NCI-H226 (cell line): ENCODE measurements around the gene NFKB1.

Experiments
- DNase-seq: peaks from one replicate; pipeline ENCODE4 v3.0.0-alpha.2; 2015

The NFKB1 gene

GRCh38 chr4:102533348-102533747 lies 32.2 kb downstream of the NFKB1 start:
- no peak for DNase-seq

- DNase-seq = no peak
These were observed 32.7 kb downstream of the NFKB1 start for GRCh38 chr4:102533904-102534303.

DNA sequence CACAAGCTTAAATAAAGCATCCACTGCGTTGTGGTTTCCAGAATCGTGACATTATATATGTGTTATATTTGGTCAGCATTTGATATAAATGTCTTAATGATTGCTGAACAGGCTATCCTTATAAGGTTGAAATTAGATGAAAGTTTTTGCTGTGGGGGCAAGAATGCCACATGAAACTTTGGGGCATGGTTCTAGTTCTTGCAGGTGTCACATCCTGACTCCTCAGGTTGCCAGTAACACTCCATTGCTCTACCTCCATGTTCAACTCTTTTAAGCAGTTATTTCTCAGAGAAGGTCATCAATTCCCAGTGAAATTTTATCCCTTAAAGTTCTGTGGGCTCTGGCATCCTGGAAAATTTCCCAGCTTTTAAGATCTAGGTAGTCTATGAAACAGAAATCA lies 33.7 kb downstream of the NFKB1 start:
- no peak for DNase-seq

- peak; percentile 43 for DNase-seq
These were observed 34.4 kb downstream of the NFKB1 start for GRCh38 chr4:102535398-102536082.

- DNase-seq = no peak
These were observed 35.6 kb downstream of the NFKB1 start for GRCh38 chr4:102536768-102537167.

DNA sequence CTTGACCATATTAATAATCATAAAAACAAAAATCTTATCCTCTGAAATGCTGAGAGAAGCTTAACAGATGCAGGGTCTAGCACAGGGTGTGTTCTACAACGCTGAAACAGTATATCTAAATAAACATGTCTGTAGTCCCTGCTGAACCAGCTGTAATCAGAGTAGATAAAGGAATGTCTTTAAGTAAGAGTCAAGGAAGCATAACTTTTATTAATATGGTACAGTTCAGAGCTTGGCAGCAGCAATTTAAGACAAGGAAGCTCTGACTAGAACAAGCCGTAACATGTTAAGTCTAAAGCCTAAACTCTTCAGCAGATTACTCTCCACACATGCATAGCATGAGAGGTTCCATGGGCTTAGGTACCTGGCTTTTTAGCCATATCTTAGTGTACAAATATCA lies 36.1 kb downstream of the NFKB1 start:
- no peak for DNase-seq

DNA sequence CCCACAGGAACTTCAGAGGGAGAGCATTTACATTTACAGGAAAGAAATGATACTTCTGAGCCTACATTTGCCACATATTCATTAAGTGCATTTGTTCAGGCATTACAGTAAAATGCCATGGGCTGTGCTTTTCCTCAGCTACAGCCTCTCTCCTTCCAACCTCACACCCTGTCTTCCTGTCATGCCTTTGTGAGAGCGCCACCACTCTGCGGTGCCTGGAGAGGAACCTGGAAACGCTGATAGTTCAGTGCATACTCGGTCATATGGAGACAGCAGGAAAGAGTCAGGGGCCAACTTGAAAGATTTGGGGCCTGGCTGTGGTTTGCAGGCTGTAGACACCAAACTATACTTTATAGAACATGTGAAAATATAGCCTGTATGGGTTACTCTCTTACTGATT lies 40.5 kb downstream of the NFKB1 start:
- no peak for DNase-seq

GRCh38 chr4:102543030-102543928 lies 42.1 kb downstream of the NFKB1 start:
- DNase-seq = no peak

DNA sequence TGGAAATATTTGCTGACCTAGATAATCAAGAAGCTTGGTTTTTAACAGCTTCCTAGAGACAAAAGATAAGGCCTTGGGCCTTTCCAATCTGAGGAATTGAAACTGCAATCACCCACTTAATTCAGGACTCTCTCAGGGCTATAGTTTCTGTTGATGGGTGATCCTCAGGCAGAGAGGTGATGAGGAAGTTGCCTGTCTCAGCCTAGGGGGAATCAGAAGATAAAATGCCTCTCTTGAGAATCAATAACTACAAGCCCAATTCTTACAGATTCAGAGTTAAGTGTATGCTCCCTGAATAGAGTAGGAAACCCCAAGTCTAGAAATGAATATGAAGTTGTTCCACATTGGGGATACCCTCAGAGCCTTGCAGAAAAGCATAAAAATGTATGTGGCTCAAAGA lies 45.5 kb downstream of the NFKB1 start:
- DNase-seq = no peak

DNA sequence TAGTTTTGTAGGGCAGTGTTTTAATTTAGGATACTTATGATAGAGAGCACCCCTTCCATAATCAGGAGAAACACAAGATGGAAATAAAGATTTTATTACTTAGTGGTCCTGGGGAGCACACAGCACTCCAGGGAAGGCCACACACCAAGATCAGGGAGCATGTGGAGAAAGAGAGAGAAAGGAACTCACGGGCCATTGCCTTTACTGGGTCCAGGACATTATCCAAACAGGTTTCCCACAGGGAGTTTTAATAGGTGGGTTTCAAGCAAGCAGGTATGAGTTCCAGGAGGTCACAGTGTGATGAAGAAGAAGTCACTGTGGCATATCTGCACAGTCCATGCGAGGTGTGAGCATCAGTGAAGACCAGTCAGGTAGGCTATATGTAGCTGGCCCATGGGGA lies 46.8 kb downstream of the NFKB1 start:
- no peak for DNase-seq

DNA sequence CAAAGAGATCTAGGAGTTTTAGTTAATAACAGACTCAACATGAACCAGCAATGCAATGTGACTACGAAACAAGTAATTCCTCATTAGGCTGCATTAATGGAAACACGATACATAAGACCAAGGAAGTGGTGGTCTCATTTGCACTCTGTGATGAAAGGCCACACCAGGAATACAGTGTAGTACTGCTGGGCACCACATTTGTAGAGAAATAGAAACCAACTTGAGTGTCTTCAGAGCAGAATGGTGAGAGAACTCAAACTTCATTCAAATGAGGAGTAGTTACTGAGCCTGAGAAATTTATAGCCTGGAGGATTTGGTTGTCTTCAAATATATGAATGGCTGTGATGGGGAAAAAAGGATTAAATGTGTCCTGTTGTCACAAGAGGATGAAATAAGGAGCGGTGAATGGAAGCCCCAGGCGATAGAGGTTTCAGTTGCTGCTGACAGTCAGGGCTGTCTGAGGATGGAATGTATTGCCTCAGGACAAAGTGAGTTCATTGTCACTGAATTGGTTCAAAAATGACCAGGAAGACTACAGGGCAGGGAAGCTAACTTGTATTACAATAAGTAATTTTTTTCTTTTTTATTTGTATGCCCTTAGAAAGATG lies 50.9 kb downstream of the NFKB1 start:
- DNase-seq = no peak

DNA sequence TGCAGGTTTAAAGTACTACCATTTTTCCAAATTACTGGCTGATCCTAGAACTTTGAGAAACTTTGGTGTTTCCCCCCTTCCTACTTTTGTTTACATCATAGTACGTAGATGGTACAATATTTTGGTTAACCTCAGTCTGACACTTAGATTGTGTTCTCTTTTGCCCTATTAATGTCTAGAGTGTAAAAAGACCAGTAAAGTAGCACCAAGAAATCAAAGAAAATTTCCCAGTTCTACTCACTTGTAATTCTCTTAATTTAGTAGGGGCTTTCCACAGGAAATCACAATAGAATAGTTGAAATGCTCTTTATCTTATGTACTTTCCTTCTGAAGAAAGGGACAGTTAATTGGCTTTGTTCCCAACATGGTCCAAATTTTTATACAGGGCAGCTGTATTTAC lies 51.6 kb downstream of the NFKB1 start:
- peak; percentile 49 for DNase-seq

- no peak for DNase-seq
These were observed 52.8 kb downstream of the NFKB1 start for GRCh38 chr4:102553982-102554381.

GRCh38 chr4:102554482-102554881 lies 53.3 kb downstream of the NFKB1 start:
- peak; percentile 36 for DNase-seq

DNA sequence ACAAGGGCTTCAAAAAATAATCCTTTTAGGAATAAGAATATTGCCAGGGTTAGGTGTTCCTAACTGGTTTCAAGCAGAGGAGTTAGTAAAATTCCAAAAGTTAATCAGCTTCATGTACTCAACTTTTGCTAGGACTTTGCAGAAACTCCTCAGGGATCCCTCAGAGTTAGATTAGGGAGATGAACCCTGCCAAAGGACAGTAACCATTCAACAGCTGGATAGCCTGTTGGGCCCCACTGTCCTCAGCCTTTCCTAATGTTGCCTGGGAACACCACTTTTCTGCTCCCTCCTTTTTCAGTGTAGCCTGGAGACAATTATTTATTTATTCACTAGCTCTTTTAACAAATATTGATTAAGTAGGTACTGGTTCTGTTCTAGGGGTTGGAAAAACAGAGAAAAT lies 53.8 kb downstream of the NFKB1 start:
- DNase-seq = no peak

- no peak for DNase-seq
These were observed 56.5 kb downstream of the NFKB1 start for GRCh38 chr4:102557636-102558035.

DNA sequence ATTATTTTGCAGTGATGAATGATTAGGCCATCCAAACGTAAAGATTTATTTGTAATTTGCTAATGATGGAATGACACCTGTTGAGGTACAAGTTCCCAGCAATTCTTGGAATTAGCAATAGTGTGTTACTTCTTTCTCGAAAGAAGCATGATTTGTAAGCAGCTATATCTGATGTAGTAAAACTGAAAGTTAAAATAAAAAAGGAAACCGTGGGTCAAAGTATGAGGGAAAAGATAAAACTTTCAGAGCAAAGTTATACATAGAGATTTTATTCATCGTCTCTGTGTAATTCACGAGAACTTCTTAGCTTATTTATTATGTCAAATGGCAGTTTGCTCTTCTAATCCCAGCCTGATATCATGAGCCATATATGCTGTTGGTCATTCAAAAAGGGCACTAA lies 59.0 kb downstream of the NFKB1 start:
- no peak for DNase-seq

DNA sequence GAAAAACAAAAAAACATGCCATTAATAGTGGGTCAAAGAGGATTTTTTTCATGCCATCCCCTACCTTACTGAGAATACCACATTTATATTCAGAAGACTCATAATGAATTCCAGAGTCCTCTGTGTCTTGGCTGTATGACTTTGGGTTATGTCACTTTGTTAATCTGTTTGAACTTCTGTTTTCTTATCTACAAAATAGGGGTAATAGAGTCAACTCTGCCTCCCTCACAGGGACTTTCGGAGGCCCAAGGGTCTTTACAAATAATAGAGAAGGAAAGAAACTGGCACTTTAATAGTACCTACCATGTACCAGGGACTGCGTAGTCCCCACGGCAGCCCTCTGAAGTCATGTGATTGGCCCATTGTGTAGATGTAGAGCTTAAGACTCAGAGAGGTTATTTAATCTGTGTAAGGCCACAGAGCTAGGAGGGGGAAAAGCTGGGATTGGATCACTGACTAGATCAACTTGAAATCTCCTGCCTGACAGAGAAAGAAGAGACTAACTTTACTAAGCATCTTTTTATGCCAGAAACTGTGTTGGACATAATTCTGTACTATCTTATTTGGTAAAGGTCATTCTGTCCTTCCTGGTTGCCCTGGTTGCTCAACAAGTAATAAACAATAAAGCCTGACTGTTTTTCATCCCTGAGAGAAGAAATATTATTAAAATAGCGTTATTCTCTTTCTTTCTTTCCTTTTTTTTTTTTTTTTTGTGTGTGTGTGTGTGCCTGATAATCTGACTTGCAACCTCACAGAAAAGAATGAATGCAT lies 59.6 kb downstream of the NFKB1 start:
- no peak for DNase-seq

GRCh38 chr4:102563000-102563399 lies 61.8 kb downstream of the NFKB1 start:
- no peak for DNase-seq

DNA sequence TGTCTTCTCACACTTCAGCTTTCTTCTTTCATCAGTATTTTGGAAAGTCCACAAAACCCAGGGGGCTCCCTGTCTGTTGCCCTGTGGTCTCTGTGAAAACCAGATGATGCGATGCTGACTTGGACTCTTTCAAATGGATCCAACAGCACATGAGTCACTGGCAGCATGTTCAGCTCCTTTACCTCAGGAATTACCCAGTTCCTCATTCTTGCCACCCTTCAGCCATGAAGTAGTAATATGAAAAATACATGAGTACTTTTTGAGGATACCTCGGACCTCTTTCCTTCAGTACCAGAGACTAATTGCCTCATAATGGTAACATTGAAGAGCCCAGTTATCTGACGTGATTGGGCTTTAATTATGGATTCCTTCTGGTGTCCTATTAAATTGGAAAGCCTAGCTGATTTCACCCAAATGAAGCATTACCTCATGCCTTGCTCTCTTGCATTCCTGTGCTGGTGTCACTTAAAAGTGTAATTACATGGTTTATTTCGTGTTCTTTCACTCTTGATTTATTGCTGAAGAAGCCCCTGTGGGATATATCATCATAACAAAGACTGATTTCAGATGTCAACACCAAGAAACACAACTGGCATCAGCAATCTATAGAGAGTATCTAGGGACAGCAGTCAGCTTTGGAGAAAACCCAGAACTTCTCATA lies 63.4 kb downstream of the NFKB1 start:
- peak; percentile 57 for DNase-seq

DNA sequence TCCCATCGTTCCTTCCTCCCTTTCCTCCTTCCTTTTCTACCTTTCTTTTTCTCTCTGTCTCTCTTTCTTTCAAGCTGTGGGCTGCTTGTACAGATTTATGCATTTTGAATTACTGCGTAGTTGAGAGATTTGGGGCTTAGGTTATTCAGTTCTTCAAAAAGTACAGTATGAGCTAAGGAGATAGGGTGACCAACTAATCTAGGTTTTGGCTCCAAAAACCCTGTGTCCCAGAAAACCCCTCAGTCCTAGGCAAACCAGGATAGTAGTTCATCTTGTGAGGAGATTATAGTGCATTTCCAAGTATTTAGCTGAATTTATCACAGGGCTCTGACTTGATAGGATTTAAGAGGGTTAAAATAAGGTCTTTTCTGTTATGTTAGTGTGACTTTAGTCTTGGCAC lies 64.5 kb downstream of the NFKB1 start:
- no peak for DNase-seq

DNA sequence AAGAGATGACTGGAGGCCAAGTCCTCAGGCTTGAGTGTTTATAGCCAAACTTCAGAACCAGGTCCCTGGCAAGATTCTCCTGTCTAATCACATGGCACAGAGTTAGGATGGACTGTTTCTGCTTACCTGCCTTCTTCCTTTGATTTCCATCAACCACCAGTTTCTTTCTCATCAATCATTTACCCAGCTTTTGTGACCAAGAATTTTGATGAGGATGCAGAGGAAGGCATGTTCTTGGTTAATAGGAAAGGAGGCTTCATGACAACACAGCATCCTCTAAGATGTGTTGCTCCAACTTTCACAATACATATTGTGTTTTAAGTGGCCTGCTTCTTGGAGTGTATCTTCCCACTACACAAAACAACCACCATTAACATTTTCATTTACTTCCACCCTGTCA lies 65.3 kb downstream of the NFKB1 start:
- no peak for DNase-seq

- DNase-seq = no peak
These were observed 66.3 kb downstream of the NFKB1 start for GRCh38 chr4:102567427-102567826.
